ENCODE measurements around the gene MAU2.
A peak's percentile ranks its signal among the peaks of the same experiment; 100 is the strongest.
"Not testable (repeated sequence)": the region's sequence is repeated elsewhere in the genome, so short reads cannot be mapped to it uniquely, and the experiment has no call there.

MAU2 gene

DNA sequence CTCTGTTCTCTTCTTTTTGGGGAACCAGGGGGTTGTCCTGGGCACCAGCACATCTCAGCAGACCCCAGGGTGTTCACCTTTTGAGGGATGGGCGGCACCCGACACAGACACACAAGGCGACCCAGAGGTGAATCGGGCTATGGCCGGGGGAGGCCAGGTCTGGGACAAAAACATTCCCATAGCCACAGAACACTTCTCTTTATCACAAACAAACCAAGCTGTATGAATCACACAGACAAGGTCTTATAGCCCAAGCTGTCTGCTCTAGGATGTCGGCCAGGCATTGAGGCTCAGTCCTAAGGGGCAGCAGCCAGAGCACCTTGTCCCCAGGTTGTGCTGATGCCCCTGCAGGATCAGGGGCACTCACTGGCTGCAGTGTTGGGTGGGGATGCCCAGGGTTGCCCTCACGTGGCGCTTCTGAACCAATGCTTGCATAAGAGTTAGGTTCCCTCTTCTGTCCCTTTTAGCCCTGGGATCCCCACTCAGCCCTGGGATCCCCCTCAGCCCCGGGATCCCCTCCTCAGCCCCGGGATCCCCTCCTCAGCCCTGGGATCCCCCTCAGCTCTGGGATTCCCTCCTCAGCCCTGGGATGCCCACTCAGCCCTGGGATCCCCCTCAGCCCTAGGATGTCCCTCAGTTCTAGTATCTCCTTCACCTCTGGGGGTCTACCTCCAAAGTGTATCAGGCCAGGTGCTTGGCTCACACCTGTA is 26.9 kb downstream of the MAU2 start:
- no peak for DNase-seq (ENCODE audit: low read depth)

DNA sequence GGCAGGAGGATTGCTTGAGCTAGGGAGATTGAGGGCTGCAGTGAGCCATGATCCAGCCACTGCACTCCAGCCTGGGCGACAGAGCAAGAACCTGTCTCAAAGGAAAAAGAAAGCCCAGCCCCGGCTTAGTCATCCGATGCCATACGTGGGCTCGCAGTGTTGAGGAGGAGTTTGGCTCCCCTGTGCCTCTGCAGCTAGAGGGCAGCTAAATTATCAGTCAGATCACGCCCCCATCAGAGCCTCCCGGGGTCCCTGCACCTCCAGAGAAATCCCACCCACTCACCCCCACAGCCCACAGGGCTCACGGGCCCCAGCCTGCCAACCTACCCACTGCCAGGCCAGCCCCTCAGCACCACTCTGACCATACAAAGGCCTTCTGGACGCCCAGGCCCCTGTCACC is 27.6 kb downstream of the MAU2 start:
- DNase-seq (ENCODE audit: low read depth) = no peak

DNA sequence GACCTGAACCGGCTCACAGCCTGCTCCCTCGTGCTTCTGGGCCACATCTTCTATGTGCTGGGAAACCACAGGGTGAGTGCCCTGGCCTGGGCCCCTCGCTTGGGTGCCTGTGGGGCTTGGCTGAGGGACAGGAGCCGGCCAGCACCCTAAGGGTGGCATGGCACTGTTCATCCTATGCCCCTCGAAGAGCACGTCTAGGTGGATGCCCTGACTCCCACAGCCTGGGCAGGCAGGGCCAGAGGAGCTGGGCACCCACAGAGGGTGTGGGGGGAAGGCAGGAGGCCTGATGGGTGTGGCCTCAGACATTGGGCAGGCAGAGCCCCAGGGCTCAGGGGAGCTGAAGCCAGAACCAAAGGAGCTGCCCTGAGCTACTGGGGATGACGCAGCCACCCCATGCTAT is 28.7 kb downstream of the MAU2 start:
- no peak for DNase-seq (ENCODE audit: low read depth)

DNA sequence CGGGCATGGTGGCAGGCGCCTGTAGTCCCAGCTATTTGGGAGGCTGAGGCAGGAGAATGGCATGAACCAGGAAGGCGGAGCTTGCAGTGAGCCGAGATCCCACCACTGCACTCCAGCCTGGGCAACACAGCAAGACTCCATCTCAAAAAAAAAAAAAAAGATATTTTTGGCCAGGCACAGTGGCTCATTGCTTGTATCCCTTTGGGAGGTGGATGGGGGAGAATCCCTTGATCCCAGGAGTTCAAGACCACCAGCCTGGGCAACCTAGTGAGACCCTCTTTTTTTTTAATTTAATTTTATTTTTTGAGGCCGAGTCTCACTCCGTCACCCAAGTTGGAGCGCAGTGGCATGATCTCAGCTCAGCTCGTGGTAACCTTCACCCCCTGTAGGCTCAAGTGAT is 30.1 kb downstream of the MAU2 start:
- DNase-seq (ENCODE audit: low read depth) = not testable (repeated sequence)

DNA sequence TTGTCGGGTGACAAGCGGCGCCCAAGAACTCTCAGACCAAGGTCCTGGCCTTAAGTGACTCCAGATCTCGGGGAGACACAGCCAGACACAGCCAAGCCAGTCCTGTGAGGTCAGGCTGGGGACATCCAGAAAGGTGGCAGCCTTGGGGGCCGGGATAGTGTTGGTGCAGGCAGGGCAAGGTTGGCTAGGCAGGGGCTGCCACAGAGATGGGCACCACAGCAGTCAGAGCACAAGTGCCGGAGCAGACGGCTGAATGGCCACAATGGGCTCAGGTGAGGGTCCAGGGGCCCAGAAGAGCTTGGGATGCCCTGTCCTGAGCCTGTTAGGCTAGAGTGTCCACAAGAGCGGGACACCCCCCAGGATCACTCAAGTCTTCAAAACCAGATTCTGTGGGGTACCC is 32.2 kb downstream of the MAU2 start:
- no peak for DNase-seq (ENCODE audit: low read depth)

DNA sequence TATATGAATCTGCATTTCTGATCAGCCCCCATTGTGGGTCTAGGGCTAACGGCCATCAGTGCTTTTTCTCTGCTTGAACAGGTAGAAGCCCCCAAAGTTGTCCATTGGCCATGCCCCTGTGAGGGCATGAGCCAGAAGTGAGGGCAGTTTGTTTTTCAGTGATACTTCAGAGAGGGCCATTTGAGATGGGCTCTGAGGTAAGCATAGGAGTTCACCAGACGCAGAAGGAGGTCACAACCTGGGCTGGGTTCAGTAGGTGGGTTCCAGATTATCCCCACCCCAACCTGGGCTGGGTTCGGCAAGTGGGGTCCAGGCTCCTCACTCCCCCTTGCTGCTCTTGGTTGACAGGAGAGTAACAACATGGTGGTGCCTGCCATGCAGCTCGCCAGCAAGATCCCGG is 33.4 kb downstream of the MAU2 start:
- DNase-seq (ENCODE audit: low read depth) = no peak

DNA sequence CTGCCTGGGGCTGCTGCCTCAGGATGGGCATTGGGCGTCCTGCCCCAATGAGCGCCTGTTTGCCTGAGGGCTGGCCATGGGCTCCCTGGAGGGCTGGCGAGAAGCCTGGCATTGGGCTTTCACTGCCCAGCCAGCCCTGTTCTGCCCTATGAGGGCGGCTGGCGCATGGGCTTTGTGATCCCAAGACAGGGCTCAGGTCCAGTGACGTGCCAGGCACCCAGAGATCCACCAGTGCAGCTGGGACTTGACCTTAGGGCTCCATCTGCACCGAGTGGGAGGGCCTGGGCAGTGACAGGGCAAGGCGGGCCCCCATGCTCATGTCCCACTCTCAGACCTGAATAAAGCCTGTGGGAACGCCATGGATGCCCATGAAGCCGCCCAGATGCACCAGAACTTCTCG is 34.3 kb downstream of the MAU2 start:
- no peak for DNase-seq (ENCODE audit: low read depth)

DNA sequence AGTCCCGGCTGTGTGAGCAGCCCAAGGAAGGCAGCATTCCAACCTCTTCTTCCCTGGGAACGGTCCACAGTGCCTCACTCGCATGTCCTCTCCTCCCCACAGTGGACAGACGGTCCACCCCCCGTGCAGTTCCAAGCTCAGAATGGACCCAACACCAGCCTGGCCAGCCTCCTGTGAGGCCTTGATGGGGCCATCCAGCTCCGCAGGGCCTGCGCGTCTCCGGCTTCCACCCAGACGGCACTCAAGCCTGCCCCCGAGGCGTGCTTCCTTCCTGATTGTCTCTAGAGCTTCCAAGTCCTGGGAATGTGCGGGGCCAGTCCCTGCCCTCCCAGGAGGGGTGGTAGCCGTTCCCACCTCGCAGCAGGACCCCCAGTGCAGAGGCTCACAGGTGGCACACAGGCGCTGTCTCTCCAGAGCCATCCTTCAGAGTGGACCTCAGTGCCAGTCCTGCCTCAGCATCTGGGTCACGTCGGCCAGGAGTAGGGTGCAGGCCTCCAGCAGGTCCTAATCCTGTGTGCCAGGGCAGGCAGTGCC is 35.0 kb downstream of the MAU2 start:
- DNase-seq (ENCODE audit: low read depth) = no peak

DNA sequence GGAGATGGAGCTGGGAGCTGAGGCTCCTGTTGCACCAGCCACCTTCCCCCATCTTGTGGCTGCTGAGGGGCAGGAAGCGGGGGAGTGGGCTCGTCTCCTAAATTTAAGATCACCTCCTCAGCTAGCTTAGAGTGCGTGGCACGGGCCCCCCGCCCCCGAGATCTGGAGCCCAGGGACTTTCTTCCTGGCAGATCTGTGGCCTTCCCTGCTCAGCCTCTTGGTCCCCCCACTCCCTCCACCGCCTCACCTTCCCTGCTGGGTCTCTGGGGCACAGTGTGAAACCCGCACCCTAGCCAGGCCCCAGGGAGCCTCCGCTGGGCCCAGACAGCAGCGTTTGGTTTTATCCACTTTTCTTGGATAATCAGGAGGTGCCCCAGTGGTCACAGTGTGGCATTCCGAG is 35.9 kb downstream of the MAU2 start:
- DNase-seq (ENCODE audit: low read depth) = no peak

DNA sequence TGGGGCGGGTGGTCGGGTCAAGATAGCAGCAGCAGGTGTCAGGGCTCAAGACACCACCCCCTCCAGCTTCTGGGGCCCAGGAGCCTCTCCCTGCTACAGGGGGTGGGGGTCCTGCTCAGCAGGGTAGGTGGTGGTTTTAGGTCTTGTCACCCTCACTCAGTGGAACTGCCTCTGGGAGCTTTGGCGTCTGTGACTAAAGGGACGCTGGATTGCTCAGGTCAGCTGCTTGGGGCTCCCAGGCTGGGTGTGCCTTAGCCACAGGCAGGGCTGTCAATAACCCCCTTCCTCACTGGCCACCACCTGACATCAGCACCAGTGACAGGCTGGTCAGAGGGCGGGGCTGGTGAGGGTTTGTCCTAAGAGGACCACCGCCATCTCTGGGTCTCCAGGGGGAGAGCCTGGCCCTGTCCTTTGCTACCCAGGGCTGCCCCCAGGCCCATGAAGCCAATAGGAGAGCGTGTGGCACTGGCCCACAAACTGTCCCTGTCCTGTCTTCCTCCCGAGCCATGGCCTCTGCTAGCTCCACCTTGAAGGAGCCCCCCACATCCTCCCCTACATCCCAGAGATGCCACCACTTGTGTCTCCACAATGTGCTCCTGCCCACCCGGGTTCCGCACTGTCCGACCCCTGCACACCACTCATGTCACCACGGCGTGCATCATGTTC is 36.4 kb downstream of the MAU2 start:
- DNase-seq (ENCODE audit: low read depth) = no peak

DNA sequence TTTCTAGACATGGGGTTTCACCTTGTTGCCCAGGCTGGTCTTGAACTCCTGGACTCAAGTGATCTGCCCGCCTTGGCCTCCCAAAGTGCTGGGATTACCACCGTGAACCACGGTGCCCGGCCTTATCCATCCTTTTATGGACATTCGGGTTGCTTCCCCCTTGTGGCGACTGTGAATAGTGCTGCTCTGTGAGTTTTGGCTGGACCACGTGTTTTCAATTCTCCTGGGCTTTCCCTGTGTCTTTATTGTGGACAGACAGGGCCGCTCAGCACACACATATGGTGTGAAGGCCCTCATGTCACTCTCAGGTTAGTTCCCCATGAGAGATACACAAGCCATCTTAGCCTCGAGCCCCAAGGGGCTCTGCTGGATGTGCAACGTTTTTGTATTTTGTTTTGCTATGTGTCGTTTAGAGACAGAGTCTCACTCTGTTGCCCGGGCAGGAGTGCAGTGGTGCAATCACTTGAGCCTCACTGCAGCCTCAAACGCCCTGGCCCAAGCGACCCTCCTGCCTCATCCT is 40.5 kb downstream of the MAU2 start:
- peak; percentile 72 for DNase-seq (ENCODE audit: low read depth)

DNA sequence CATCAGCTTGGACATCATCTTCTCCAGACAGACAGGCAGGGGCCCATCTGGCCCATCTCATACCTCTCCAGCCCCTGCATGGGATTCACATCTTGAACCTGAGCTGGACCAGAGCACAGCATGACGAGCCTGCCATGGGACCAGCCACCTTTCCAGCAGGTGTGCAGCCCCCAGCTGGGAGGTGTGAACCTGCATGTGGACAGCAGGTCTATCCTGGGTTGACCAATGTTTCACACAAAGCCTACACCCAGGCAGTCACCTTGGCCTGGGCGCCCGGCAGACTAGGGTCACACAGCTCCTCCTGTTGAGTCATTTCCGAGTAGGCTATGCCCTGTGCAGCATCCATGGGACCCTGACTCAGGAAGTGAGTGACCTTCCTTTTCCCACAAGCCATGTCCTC is 41.4 kb downstream of the MAU2 start:
- no peak for DNase-seq (ENCODE audit: low read depth)

DNA sequence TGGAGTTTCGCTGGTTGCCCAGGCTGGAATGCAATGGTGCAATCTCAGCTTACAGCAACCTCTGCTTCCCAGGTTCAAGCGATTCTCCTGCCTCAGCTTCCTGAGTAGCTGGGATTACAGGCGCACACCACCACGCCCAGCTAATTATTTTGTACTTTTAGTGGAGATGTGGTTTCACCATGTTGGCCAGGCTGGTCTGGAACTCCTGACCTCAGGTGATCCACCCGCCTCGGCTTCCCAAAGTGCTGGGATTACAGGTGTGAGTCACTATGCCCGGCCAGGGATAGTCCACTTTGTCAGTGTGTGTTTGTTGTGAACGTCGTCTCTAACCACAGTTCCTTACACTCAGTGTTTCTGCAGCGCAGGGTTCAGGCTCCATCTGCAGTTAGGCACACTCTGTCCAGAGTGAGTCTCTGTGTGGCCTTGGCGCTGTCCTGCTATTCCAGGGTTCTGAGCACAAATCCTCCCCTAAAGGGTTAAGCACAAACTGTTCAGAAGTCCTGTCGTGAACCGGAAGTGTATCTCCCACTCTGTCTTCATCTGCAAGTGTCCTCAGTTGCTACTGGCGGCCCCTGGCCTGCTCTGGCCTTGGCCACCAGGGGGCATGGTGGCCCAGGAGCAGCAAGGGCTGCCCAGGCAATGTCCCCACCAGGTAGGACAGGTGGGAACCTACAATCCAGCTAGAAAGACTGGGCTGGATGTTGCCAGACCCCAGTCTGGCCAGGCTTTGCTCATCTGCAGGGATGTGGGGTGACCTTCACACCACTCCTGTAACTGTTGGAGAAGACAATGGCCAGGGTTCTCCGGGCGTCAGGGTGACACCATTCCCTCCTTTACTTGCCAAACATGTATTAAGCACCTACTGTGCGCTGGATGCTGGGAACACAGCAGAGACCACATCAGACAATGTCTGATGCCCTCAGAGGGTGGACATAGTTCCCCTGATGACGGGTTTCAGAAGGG is 46.1 kb downstream of the MAU2 start:
- peak; percentile 22 for DNase-seq (ENCODE audit: low read depth)

DNA sequence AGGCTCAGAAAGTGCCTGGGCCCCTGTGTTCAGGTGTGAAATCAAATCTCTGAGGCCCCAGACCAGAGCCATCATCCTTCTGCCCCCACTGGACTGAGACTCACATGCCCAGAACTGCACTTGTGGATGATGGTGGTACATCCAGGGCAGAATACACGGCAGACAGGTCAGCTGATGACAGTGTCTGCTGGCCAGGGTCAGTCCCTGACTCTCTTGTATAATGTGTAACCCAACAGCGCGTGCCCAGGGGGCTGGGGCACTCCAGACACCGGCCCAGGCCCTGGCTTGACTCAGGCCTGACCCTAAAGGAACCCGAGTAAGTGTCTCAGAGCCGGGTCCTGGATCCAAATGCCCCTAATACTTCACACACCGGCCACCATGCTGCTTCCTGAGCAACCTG is 47.5 kb downstream of the MAU2 start:
- DNase-seq (ENCODE audit: low read depth) = no peak

DNA sequence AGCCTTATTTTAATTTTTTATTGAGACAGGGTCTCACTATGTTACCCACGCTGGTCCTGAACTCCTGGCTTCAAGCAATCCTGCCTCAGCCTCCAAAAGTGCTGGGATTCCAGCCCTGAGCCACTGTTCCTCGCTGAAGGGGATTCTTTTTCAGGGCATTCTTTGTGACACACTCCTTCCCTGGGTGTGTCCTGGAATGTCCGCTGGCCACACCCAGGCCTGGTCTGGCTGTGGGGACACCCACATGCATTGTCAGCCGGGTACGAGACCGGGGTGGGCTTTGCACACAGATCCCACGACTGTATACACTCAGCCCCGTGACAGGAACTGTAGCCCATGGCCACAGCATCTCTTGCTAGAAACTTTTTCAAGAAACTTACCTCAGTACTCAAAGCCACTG is 50.4 kb downstream of the MAU2 start:
- DNase-seq (ENCODE audit: low read depth) = no peak

DNA sequence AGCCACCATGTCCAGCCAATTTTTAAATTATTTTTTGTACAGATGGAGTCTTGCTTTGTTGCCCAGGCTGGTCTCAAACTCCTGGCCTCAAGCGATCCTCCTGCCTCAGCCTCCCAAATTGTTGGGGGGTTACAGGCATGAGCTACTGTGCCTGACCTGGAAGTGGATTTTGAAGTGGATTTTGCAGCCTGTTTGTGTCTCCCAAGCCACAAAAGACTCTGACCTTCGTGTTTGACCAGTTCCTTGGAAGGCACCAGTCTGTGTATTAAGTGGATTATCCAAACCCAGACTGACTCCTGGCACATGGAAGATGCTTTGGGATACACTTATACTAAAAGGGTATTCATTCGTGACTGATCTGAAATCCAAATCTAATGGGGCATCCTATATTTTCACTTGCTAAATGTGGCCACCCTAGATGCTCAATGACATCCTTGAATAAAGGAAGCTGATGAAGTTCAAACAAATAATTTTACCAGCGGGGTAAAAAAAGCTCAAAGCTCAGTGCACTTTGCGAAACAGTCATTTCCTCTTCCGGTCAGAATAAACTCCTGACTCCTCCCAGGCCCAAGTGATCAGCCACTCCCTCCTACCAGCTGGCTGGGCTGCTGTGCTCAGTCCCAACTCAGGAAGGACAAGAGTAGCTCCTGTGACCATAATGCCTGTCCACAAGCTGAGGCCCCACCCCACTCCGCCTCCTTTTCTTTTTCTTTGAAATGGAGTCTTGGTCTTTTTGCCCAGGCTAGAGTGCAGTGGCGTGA is 52.2 kb downstream of the MAU2 start:
- DNase-seq (ENCODE audit: low read depth) = no peak

DNA sequence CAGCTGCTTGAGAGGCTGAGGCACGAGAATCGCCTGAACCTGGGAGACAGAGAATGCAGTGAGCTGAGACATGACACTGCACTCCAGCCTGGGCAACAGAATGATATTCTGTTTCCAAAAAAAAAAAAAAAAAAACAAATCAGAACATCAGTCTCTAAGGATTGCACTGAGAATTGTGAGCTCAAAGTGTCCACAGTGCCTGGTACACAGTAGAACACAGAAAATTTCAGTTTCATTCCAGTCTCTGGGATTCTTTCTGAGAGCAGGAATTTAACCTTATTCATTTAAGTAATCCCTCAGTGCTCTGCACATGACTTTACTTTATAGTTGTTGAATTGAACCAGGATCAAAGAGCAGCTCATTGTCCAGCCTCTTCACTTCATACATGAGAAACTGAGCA is 58.9 kb downstream of the MAU2 start:
- DNase-seq (ENCODE audit: low read depth) = no peak

DNA sequence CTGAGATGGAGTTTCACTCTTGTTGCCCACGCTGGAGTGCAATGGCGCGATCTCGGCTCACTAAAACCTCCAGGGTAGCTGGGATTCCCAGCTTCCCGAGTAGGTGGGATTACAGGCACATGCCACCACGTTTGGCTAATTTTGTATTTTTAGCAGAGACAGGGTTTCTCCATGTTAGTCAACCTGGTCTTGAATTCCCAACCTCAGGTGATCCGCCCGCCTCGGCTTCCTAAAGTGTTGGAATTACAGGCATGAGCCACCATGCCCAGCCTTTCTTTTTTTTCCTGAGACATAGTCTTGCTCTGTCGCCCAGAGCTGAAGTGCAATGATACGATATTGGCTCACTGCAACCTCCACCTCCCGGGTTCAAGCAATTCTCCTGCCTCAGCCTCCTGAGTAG is 59.7 kb downstream of the MAU2 start:
- not testable (repeated sequence) for DNase-seq (ENCODE audit: low read depth)

DNA sequence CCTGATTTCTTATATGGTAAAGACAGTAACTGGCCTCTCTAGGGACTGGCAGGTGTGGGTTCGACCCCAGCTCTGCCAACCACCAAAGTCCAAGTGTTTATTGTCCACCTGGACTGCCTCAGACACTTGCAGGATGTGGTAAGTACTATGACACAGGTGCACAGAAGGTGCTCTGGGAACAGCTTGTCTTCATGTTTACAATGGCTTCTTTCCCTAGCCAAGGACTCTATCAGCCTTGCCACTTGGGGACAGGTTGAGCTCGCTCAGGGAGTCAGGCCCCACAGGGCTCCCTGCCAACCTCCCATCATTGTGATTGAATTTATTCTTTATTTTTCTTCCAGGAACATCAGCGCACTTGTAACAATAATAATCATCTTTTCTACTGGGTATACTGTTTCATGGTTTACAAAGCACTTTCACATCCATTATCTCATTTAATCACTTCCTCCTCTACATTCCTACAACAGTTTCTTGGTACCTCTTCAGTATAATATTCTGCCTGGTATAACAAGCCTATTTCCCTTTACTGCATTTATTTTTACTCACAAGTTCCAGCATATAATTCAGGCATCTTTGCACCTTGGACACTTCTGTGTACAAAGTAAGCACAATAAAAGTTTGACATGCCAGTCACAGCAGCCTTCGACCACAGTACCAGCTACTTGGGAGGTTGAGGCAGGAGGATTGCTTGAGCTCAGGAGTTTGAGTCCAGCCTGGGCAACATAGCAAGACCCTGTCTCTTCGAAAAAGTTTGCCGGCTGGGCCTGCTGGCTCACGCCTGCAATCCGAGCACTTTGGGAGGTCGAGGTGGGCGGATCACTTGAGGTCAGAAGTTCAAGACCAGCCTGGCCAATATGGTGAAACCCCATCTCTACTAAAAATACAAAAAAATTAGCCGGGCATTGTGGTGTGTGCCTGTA is 60.6 kb downstream of the MAU2 start:
- DNase-seq (ENCODE audit: low read depth) = no peak

DNA sequence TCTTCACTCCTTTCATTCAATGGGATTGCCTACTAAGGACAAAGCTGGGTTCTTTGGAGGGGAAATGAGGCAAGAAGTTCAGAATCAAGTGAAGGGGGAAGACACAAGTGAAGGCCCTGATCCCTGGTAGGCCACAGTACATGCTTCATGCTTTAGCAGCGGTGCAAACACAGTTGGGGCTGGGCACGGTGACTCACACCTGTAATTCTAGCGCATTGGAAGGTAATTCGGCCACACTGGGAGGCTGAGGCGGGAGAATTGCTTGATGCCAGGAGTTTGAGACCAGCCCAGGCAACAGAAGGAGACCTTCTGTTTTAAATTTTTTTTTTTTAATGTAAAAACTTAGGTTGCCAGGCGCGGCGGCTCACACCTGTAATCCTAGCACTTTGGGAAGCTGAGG is 61.5 kb downstream of the MAU2 start:
- DNase-seq (ENCODE audit: low read depth) = no peak

DNA sequence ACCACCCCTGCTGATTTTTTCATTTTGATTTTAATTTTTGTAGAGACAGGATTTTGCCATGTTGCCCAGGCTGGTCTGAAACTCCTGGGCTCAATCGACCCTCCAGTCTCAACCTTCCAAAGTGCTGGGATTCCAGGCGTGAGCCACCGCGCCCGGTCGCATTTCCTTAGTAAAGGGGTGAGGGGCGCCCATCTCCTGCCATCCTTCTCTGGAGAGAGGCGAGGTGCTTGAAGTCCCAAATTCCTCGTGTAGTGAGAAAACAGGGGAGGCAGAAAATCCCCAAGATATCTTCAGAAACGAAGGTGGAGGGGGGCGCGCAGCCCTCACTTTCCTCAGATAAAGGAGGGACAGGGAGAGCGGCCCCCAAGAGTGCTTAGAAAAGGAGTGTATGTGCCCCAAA is 63.9 kb downstream of the MAU2 start:
- no peak for DNase-seq (ENCODE audit: low read depth)

Data from GM04504 (cell line).